Natural killer cell (primary cell): Measurements from ENCODE around the gene OCRL. TPM values are rescaled to one million over a fixed set of nuclear protein-coding genes. Genes with fewer than 3 reads are reported as not detected.

Experiments used
- ATAC-seq, 3 donors: fragments of 150-1000 bp in 2 of 3; fragments of 200-7000 bp in 1 of 3; cut with Tn5 transposase; 1 replicate in 1 of 3; 2 replicates in 2 of 3; pipeline ENCODE4 v1.10.0; 2021; ENCODE audit warnings: mild to moderate bottlenecking in 2 of 3, moderate library complexity in 2 of 3
- DNase-seq, 2 donors: peaks; one replicate each; pipeline versions ENCODE4 v3.0.0 to v3.0.0-alpha.2; 2013 to 2021; ENCODE audit warnings: mixed read lengths in 1 of 2
- H3K27ac ChIP-seq: one replicate; pipeline ENCODE4 v1.5.1; 2013; ENCODE audit warnings: mild to moderate bottlenecking, low read length
- H3K27me3 ChIP-seq: one replicate; pipeline ENCODE4 v1.6.1; 2013; ENCODE audit warnings: low read length; ENCODE audit not compliant: control insufficient read depth, insufficient read depth
- H3K36me3 ChIP-seq: one replicate; pipeline ENCODE4 v1.6.1; 2013; ENCODE audit warnings: low read length; ENCODE audit not compliant: control insufficient read depth, insufficient read depth
- H3K4me1 ChIP-seq: one replicate; pipeline ENCODE4 v1.6.1; 2013; ENCODE audit warnings: low read length; ENCODE audit not compliant: control insufficient read depth, insufficient read depth
- H3K4me3 ChIP-seq: one replicate; pipeline ENCODE4 v1.5.1; 2013; ENCODE audit warnings: low read length
- H3K9me3 ChIP-seq: one replicate; pipeline ENCODE4 v1.6.1; 2013; ENCODE audit warnings: low read length; ENCODE audit not compliant: control insufficient read depth, insufficient read depth
- H3K27ac Mint-ChIP-seq, 2 donors: one replicate each; pipeline ENCODE4 v1.8.0; 2022; ENCODE audit warnings: mild to moderate bottlenecking in 2 of 2, mixed read lengths in 2 of 2, moderate library complexity in 1 of 2
- H3K27me3 Mint-ChIP-seq, 2 donors: one replicate each; pipeline ENCODE4 v1.8.0; 2022; ENCODE audit warnings: low read depth in 2 of 2, mixed read lengths in 2 of 2
- H3K36me3 Mint-ChIP-seq: one replicate; pipeline ENCODE4 v1.8.0; 2022; ENCODE audit warnings: mixed read lengths
- H3K4me1 Mint-ChIP-seq, 2 donors: one replicate each; pipeline ENCODE4 v1.8.0; 2022; ENCODE audit warnings: mixed read lengths in 2 of 2
- H3K4me3 Mint-ChIP-seq: one replicate; pipeline ENCODE4 v1.8.0; 2022; ENCODE audit warnings: mild to moderate bottlenecking, moderate library complexity, mixed read lengths
- H3K9me3 Mint-ChIP-seq, 2 donors: one replicate each; pipeline ENCODE4 v1.8.0; 2022; ENCODE audit warnings: mixed read lengths in 2 of 2
- CTCF ChIP-seq: fragments of 200-600 bp; IDR thresholded peaks from one replicate; pipeline ENCODE4 v1.8.0; 2022; ENCODE audit warnings: antibody characterized with exemption
- WGBS: methylation state at CpG from one replicate; pipeline ENCODE4 v1.1.7; 2013; ENCODE audit warnings: missing lambda C conversion rate; ENCODE audit not compliant: insufficient coverage; 5-methylcytosine and 5-hydroxymethylcytosine counted together
- intact Hi-C: fragments of 100-400 bp; cut with micrococcal nuclease; formaldehyde crosslinking; loops from one replicate; pipeline ENCODE4 v1.14.2; 2022
- total RNA-seq, 4 donors: library from RNA; stranded (reverse); fragments of 120-200 nt in 1 of 4; gene quantifications; one replicate each; pipeline versions ENCODE4 v1.2.3 to v1.2.4, GENCODE V29; 2013 to 2022

The OCRL gene
- total RNA-seq, 3 donors from 2014 or later (not counting 1 experiment from before 2014, with no cell fraction given): 1.0 to 2.2 (median 1.8) TPM

DNA sequence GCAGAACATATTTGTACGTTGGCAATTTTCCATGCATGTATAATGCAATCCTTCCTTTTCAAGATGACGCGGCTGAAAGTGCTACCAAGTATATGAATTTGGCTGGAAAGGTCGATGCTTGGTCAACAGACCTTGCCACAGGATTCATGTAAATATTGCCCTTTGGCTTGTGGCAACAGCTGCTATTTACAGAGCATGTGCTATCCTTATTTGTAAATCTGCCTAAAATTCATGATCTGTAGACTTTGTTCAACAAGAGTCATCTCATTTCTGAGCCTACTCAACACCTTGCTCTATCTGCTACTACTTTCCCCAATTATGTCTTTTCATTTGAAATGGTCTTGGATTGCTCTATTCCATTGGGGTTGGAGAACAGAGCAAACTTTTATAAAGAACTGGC, 14.9 kb upstream of the OCRL start:
- H3K4me3 Mint-ChIP-seq: peak overlapping the region; percentile 25
- no peak overlapping the region for H3K27ac Mint-ChIP-seq
- no peaks in the 10 kb centered on the region for H3K9me3 ChIP-seq
- peaks cover 18% of the 10 kb centered on the region in 2 donors for H3K27me3 Mint-ChIP-seq
- intact Hi-C loops: no loop called here
- no peaks in the 10 kb centered on the region for H3K36me3 Mint-ChIP-seq
- DNase-seq (no peak), ATAC-seq (no peak)
- no peak for TF ChIP-seq CTCF
- H3K27me3 ChIP-seq: peaks cover 6% of the 10 kb centered on the region
- WGBS: 47% methylated on average over 4 of the region's 4 CpGs
- peaks cover 9% of the 10 kb centered on the region for H3K4me1 ChIP-seq
- peaks cover 0 to 23% of the 10 kb centered on the region in 2 donors for H3K4me1 Mint-ChIP-seq
- no peak overlapping the region for H3K27ac ChIP-seq
- H3K4me3 ChIP-seq: no peak overlapping the region
- H3K9me3 Mint-ChIP-seq: no peaks in the 10 kb centered on the region
- H3K36me3 ChIP-seq: no peaks in the 10 kb centered on the region

DNA sequence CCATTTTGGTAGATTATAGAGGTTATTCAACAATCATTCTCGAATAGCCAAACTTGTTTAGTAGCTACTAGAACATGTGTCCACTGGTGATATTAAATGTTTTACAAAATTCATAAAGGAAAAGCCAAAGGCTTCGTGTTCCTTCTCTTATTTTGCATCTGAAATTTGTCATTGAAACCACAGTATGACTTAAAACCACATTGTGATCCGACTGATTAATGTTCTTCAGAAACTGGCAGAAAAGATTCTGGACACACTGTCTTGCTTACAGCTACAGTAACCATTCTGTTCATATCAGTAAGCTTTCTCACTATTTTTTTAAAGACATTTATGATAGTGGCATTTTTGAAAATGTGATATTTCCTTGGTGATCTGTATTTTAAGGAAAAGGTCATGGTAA, 14.2 kb upstream of the OCRL start:
- Histone ChIP-seq H3K4me1 (peaks cover 9% of the 10 kb centered on the region), H3K27ac (no peak overlapping the region), H3K4me3 (no peak overlapping the region), H3K27me3 (peaks cover 6% of the 10 kb centered on the region), H3K36me3 (no peaks in the 10 kb centered on the region), H3K9me3 (no peaks in the 10 kb centered on the region)
- Mint-ChIP-seq H3K4me3 (no peak overlapping the region), H3K9me3 (no peaks in the 10 kb centered on the region), H3K27ac (no peak overlapping the region), H3K27me3 (peaks cover 13 to 14% of the 10 kb centered on the region in 2 donors), H3K36me3 (no peaks in the 10 kb centered on the region), H3K4me1 (peaks cover 0 to 23% of the 10 kb centered on the region in 2 donors)
- ATAC-seq (no peak), DNase-seq (no peak)
- no peak for TF ChIP-seq CTCF
- 14% methylated on average over 1 of the region's 3 CpGs for WGBS
- intact Hi-C loops: no loop called here

DNA sequence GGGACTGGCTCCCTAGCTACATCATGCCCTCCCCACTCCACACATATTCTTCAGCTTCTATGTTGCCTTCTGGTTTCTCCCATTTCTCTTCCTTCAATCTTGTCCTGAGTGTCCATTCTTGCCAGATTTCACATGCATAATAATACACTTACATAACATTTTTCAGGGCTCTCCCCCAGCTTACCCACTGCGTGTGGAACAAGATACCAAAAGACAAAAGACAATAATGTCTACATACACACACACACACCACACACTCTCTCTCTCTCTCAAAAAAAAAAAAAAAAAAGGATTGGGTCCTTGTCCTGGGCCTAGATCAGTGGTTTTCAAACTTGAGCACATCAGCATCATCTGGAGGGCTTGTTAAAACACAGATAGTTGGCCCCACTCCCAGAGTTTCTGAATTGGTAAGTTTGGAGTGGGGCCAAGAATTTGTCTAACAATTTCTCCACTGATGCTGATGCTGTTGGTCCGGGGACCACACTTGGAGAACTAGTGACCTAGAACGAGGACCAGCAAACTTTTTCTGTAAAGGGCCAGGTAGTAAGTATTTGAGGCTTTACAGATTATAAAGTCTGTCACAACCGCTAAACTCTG, 10.3 kb upstream of the OCRL start:
- Histone ChIP-seq H3K9me3 (no peaks in the 10 kb centered on the region), H3K4me3 (no peak overlapping the region), H3K36me3 (no peaks in the 10 kb centered on the region), H3K27me3 (no peaks in the 10 kb centered on the region), H3K4me1 (no peaks in the 10 kb centered on the region), H3K27ac (no peak overlapping the region)
- H3K4me3 Mint-ChIP-seq: no peak overlapping the region
- H3K9me3 Mint-ChIP-seq: no peaks in the 10 kb centered on the region
- WGBS: 60% methylated on average over 4 of the region's 4 CpGs
- no peak for TF ChIP-seq CTCF
- DNase-seq (no peak), ATAC-seq (no peak)
- intact Hi-C loops: no loop called here
- peaks cover 0 to 6% of the 10 kb centered on the region in 2 donors for H3K27me3 Mint-ChIP-seq
- H3K4me1 Mint-ChIP-seq: no peaks in the 10 kb centered on the region
- no peaks in the 10 kb centered on the region for H3K36me3 Mint-ChIP-seq
- H3K27ac Mint-ChIP-seq: no peak overlapping the region

- Mint-ChIP-seq H3K9me3 (no peaks in the 10 kb centered on the region), H3K4me3 (no peak overlapping the region), H3K27me3 (peaks cover 0 to 6% of the 10 kb centered on the region in 2 donors), H3K4me1 (no peaks in the 10 kb centered on the region), H3K36me3 (no peaks in the 10 kb centered on the region), H3K27ac (no peak overlapping the region)
- DNase-seq (no peak), ATAC-seq (no peak)
- Histone ChIP-seq H3K27me3 (no peaks in the 10 kb centered on the region), H3K4me1 (no peaks in the 10 kb centered on the region), H3K36me3 (no peaks in the 10 kb centered on the region), H3K27ac (no peak overlapping the region), H3K9me3 (no peaks in the 10 kb centered on the region), H3K4me3 (no peak overlapping the region)
- WGBS: 86% methylated on average over 3 of the region's 5 CpGs
- no peak for TF ChIP-seq CTCF
- intact Hi-C loops: no loop called here
Measured at GRCh38 chrX:129530410-129530809, 9.6 kb upstream of the OCRL start.
